Esophagus squamous epithelium (tissue), 5 donors: ENCODE results near the gene METTL4. TPM values are rescaled to one million over a fixed set of nuclear protein-coding genes. Genes with fewer than 3 reads are reported as not detected.

ENCODE experiments used
- DNase-seq: peaks from one replicate; lab custom pipeline; 2025; lab: John Stamatoyannopoulos, UW
- H3K27ac ChIP-seq, 4 donors: fragments of 200-600 bp; sonication (generic); one replicate each; pipeline ENCODE4 v1.5.1; 2016 to 2019; ENCODE audit warnings: mild to moderate bottlenecking in 1 of 4
- H3K27me3 ChIP-seq, 4 donors: fragments of 200-600 bp; sonication (generic); 1 replicate in 3 of 4; 2 replicates in 1 of 4; pipeline versions ENCODE4 v1.5.1 to v1.6.0; 2017 to 2021; ENCODE audit warnings: antibody characterized with exemption in 1 of 4
- H3K36me3 ChIP-seq, 3 donors: fragments of 200-600 bp; sonication (generic); one replicate each; pipeline ENCODE4 v1.5.1; 2016 to 2019
- H3K4me1 ChIP-seq, 3 donors: fragments of 200-600 bp; sonication (generic); one replicate each; pipeline ENCODE4 v1.5.1; 2017 to 2019
- H3K4me3 ChIP-seq, 4 donors: fragments of 200-600 bp; sonication (generic); 1 replicate in 3 of 4; 2 replicates in 1 of 4; pipeline ENCODE4 v1.5.1; 2016 to 2019; ENCODE audit warnings: mild to moderate bottlenecking in 2 of 4, moderate library complexity in 1 of 4
- H3K9me3 ChIP-seq, 3 donors: fragments of 200-600 bp; sonication (generic); one replicate each; pipeline ENCODE4 v1.5.1; 2016 to 2019
- POLR2A ChIP-seq, 4 donors: fragments of 450-650 bp; IDR thresholded peaks; one replicate each; pipeline ENCODE4 v1.6.1; 2017; ENCODE audit warnings: antibody characterized with exemption in 4 of 4, mild to moderate bottlenecking in 4 of 4, moderate library complexity in 3 of 4
- WGBS, 2 donors: methylation state at CpG; one replicate each; pipeline ENCODE4 v1.1.5; 2018; 5-methylcytosine and 5-hydroxymethylcytosine counted together
- intact Hi-C: fragments of 100-400 bp; cut with DNase I; formaldehyde crosslinking; loops from one replicate; pipeline ENCODE4 v1.15.0; 2022
- total RNA-seq, 4 donors: library from RNA; depleted of rRNA; stranded (reverse); fragments of >200 nt; gene quantifications; one replicate each; pipeline ENCODE4 v1.1.0, GENCODE V29; 2016
- TF ChIP-seq, protein P1 (sequence below), 6 experiments: fragments of 450-650 bp in 4 of 6; fragments of 200-600 bp in 2 of 6; sonication (generic) in 2 of 6; IDR thresholded peaks; one replicate each; pipeline ENCODE4 v1.5.1; 2016 to 2019; ENCODE audit warnings: antibody characterized with exemption in 6 of 6, mild to moderate bottlenecking in 4 of 6, moderate library complexity in 4 of 6
- donor health status: DM: yes; HTN: yes; CAD: no.

METTL4 gene
- total RNA-seq, 4 donors from 2014 or later, result 1.8 to 6.7 (median 4.4) TPM

GRCh38 chr18:2536493-2536892 lies 34.8 kb downstream of the METTL4 start:
- Histone ChIP-seq H3K4me3 (no peak overlapping the region), H3K36me3 (peaks cover 0 to 18% (median 0%) of the 10 kb centered on the region in 3 donors), H3K4me1 (no peaks in the 10 kb centered on the region), H3K27me3 (no peaks in the 10 kb centered on the region), H3K27ac (no peak overlapping the region), H3K9me3 (no peaks in the 10 kb centered on the region)
- intact Hi-C loops, result no loop called here
- no peak for DNase-seq
- 58 to 62% methylated on average over 4 of the region's 4 CpGs for WGBS, 2 donors
- TF ChIP-seq POLR2A (IDR thresholded peaks at IDR 0.05), result no peak
- TF ChIP-seq, protein P1, sequence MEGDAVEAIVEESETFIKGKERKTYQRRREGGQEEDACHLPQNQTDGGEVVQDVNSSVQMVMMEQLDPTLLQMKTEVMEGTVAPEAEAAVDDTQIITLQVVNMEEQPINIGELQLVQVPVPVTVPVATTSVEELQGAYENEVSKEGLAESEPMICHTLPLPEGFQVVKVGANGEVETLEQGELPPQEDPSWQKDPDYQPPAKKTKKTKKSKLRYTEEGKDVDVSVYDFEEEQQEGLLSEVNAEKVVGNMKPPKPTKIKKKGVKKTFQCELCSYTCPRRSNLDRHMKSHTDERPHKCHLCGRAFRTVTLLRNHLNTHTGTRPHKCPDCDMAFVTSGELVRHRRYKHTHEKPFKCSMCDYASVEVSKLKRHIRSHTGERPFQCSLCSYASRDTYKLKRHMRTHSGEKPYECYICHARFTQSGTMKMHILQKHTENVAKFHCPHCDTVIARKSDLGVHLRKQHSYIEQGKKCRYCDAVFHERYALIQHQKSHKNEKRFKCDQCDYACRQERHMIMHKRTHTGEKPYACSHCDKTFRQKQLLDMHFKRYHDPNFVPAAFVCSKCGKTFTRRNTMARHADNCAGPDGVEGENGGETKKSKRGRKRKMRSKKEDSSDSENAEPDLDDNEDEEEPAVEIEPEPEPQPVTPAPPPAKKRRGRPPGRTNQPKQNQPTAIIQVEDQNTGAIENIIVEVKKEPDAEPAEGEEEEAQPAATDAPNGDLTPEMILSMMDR (IDR thresholded peaks at IDR 0.05), result no peak

DNA sequence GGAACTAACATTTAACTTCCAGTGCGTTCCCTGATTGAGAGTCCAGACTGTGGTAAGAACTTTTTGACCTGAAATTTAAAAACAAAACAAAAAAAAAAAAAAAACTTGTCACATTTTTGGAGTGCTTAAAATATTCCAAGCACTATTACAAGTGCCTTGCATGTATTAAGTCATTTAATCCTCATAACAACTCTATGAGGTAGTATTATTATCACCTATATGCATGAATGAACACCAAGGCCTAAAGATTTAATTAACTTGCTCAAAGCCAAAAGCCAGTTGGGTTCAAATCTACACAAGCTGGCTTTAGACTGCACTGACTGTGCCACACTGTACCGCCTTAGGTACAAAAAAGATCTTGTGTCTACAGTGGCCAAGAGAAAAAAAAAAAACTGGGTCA lies 35.2 kb downstream of the METTL4 start:
- intact Hi-C loops, result no loop called here
- TF ChIP-seq POLR2A (IDR thresholded peaks at IDR 0.05), result no peak
- TF ChIP-seq, protein P1 (IDR thresholded peaks at IDR 0.05), result no peak
- Histone ChIP-seq H3K36me3 (peaks cover 0 to 18% (median 0%) of the 10 kb centered on the region in 3 donors), H3K27ac (no peak overlapping the region), H3K9me3 (no peaks in the 10 kb centered on the region), H3K4me1 (no peaks in the 10 kb centered on the region), H3K27me3 (no peaks in the 10 kb centered on the region), H3K4me3 (no peak overlapping the region)
- WGBS, 2 donors, result 48 to 91% methylated on average over 1 to 2 of the region's 2 CpGs
- no peak for DNase-seq

GRCh38 chr18:2535419-2535910 lies 35.8 kb downstream of the METTL4 start:
- Histone ChIP-seq H3K36me3 (peaks cover 0 to 18% (median 0%) of the 10 kb centered on the region in 3 donors), H3K4me1 (no peaks in the 10 kb centered on the region), H3K4me3 (no peak overlapping the region), H3K27me3 (no peaks in the 10 kb centered on the region), H3K9me3 (no peaks in the 10 kb centered on the region), H3K27ac (no peak overlapping the region)
- TF ChIP-seq POLR2A (IDR thresholded peaks at IDR 0.05), result no peak
- TF ChIP-seq, protein P1 (IDR thresholded peaks at IDR 0.05), result no peak
- WGBS, 2 donors, result 80 to 91% methylated on average over 1 of the region's 1 CpG
- DNase-seq, result no peak
- intact Hi-C loops, result no loop called here

DNA sequence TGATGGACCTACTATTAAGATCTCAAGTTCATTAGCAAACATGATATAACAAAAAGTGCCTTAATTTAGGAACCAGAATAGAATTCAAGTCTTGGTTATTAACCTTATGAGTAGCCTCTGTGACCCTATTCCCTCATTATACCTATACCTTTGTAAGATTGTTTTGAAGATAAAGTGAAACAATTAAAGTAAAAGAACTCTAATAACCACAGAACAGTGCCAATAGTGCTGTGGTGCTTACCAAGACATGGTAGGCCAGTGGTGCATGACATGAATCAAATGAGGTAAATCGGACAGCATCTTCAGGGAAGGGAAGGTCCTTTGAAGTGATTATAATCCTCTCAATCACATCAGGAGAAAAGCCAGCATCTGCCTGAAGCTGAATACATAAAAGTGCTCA lies 36.4 kb downstream of the METTL4 start:
- no peak overlapping the region for H3K27ac ChIP-seq
- H3K9me3 ChIP-seq, result no peaks in the 10 kb centered on the region
- 77 to 95% methylated on average over 1 of the region's 1 CpG for WGBS, 2 donors
- H3K36me3 ChIP-seq, result peaks cover 0 to 18% (median 0%) of the 10 kb centered on the region in 3 donors
- H3K4me3 ChIP-seq, result no peak overlapping the region
- no peaks in the 10 kb centered on the region for H3K4me1 ChIP-seq
- TF ChIP-seq, protein P1 (IDR thresholded peaks at IDR 0.05), result no peak
- no peak for TF ChIP-seq POLR2A (IDR thresholded peaks at IDR 0.05)
- intact Hi-C loops, result no loop called here
- H3K27me3 ChIP-seq, result no peaks in the 10 kb centered on the region
- no peak for DNase-seq

GRCh38 chr18:2532797-2533196 lies 38.5 kb downstream of the METTL4 start:
- Histone ChIP-seq H3K27ac (no peak overlapping the region), H3K9me3 (no peaks in the 10 kb centered on the region), H3K4me3 (no peak overlapping the region), H3K27me3 (no peaks in the 10 kb centered on the region), H3K4me1 (no peaks in the 10 kb centered on the region), H3K36me3 (peaks cover 0 to 8% (median 0%) of the 10 kb centered on the region in 3 donors)
- intact Hi-C loops, result no loop called here
- no peak for DNase-seq
- 92 to 100% methylated on average over 2 of the region's 2 CpGs for WGBS, 2 donors
- no peak for TF ChIP-seq POLR2A (IDR thresholded peaks at IDR 0.05)
- TF ChIP-seq, protein P1 (IDR thresholded peaks at IDR 0.05), result no peak
